GM23338 (cell line): ENCODE results near the gene HOXD4. TPM values are rescaled to one million over a fixed set of nuclear protein-coding genes. Genes with fewer than 3 reads are reported as not detected.

Experiments used
- ATAC-seq: fragments of 200-7000 bp; cut with Tn5 transposase; 3 replicates; pipeline ENCODE4 v1.9.1; 2020
- DNase-seq: peaks from one replicate; pipeline ENCODE4 v3.0.0-alpha.2; 2015; ENCODE audit warnings: low spot score
- H2AFZ ChIP-seq: fragments of 200-600 bp; sonication (generic); 2 replicates; pipeline ENCODE4 v1.8.0; 2016; ENCODE audit warnings: antibody characterized with exemption, mild to moderate bottlenecking, moderate library complexity
- H3F3A ChIP-seq: fragments of 200-600 bp; sonication (generic); replicated peaks from 2 replicates; pipeline ENCODE4 v1.8.0; 2017; ENCODE audit warnings: antibody characterized with exemption, mixed run types, low read depth
- H3K27ac ChIP-seq: fragments of 200-600 bp; sonication (generic); 2 replicates; pipeline ENCODE4 v1.6.1; 2016; ENCODE audit warnings: low read depth
- H3K27me3 ChIP-seq: fragments of 200-600 bp; sonication (generic); 2 replicates; pipeline ENCODE4 v1.8.0; 2016; ENCODE audit warnings: mild to moderate bottlenecking, mixed run types, moderate library complexity; ENCODE audit not compliant: insufficient read depth
- H3K36me3 ChIP-seq: fragments of 200-600 bp; sonication (generic); 2 replicates; pipeline ENCODE4 v1.8.0; 2016; ENCODE audit warnings: mild to moderate bottlenecking; ENCODE audit not compliant: insufficient read depth
- H3K4me1 ChIP-seq: fragments of 200-600 bp; sonication (generic); 2 replicates; pipeline ENCODE4 v1.8.0; 2016; ENCODE audit warnings: mild to moderate bottlenecking, moderate library complexity; ENCODE audit not compliant: insufficient read depth
- H3K4me2 ChIP-seq: fragments of 200-600 bp; sonication (generic); 2 replicates; pipeline ENCODE4 v1.7.1; 2017; ENCODE audit warnings: mixed run types
- H3K4me3 ChIP-seq: fragments of 200-600 bp; sonication (generic); 2 replicates; pipeline ENCODE4 v1.6.1; 2016; ENCODE audit warnings: mixed run types
- H3K79me2 ChIP-seq: fragments of 200-600 bp; sonication (generic); replicated peaks from 2 replicates; pipeline ENCODE4 v1.8.0; 2017; ENCODE audit warnings: mild to moderate bottlenecking; ENCODE audit not compliant: insufficient read depth
- H3K9me2 ChIP-seq: fragments of 200-600 bp; sonication (generic); 2 replicates; pipeline ENCODE4 v1.8.0; 2017; ENCODE audit not compliant: insufficient read depth
- H4K20me1 ChIP-seq: fragments of 200-600 bp; sonication (generic); replicated peaks from 2 replicates; pipeline ENCODE4 v1.8.0; 2017; ENCODE audit warnings: mild to moderate bottlenecking; ENCODE audit not compliant: insufficient read depth
- H3K27ac Mint-ChIP-seq: 2 replicates; pipeline ENCODE4 v1.8.0; 2020; ENCODE audit warnings: inconsistent platforms, mild to moderate bottlenecking, moderate library complexity, mixed read lengths
- H3K27me3 Mint-ChIP-seq: 3 replicates; pipeline ENCODE4 v1.8.0; 2022; ENCODE audit warnings: low read depth, mild to moderate bottlenecking, moderate library complexity, mixed read lengths, inconsistent platforms; ENCODE audit not compliant: insufficient read depth, poor library complexity
- H3K36me3 Mint-ChIP-seq: 3 replicates; pipeline ENCODE4 v1.8.0; 2021; ENCODE audit warnings: low read depth, mild to moderate bottlenecking, inconsistent platforms, moderate library complexity, mixed read lengths
- H3K4me1 Mint-ChIP-seq: 3 replicates; pipeline ENCODE4 v1.8.0; 2020; ENCODE audit warnings: mild to moderate bottlenecking, inconsistent platforms, mixed read lengths
- H3K4me3 Mint-ChIP-seq: 3 replicates; pipeline ENCODE4 v1.8.0; 2021; ENCODE audit warnings: moderate library complexity, mild to moderate bottlenecking, inconsistent platforms, mixed read lengths
- H3K9me3 Mint-ChIP-seq: 3 replicates; pipeline ENCODE4 v1.8.0; 2020; ENCODE audit warnings: moderate library complexity, mild to moderate bottlenecking, inconsistent platforms, mixed read lengths
- CREB1 ChIP-seq: fragments of 250-450 bp; sonication (Bioruptor Pico); IDR thresholded peaks from 2 replicates; pipeline ENCODE4 v1.5.0; 2020; ENCODE audit warnings: low read depth, mild to moderate bottlenecking, moderate library complexity
- CTCF ChIP-seq, 2 experiments: fragments of 200-600 bp in 1 of 2; sonication (generic) in 1 of 2; conservative IDR thresholded peaks; 2 replicates each; pipeline versions ENCODE4 v1.5.1 to v1.6.1; 2016 to 2017; ENCODE audit warnings: antibody characterized with exemption in 2 of 2, low read depth in 2 of 2, mild to moderate bottlenecking in 2 of 2, moderate library complexity in 1 of 2
- ETS1 ChIP-seq: IDR thresholded peaks from 2 replicates; pipeline ENCODE4 v1.6.1; 2016; ENCODE audit warnings: antibody characterized with exemption
- EZH2 ChIP-seq: fragments of 200-600 bp; sonication (generic); IDR thresholded peaks from one replicate; pipeline ENCODE4 v1.8.0; 2017; ENCODE audit warnings: antibody characterized with exemption, mild to moderate bottlenecking, low read depth; ENCODE audit not compliant: unreplicated experiment
- JUNB ChIP-seq: IDR thresholded peaks from one replicate; pipeline ENCODE4 v1.6.1; 2016; ENCODE audit warnings: antibody characterized with exemption; ENCODE audit not compliant: unreplicated experiment
- NANOG ChIP-seq: IDR thresholded peaks from 2 replicates; pipeline ENCODE4 v1.6.1; 2016; ENCODE audit warnings: antibody characterized with exemption, borderline replicate concordance
- REST ChIP-seq: IDR thresholded peaks from one replicate; pipeline ENCODE4 v1.6.1; 2018; ENCODE audit warnings: antibody characterized with exemption; ENCODE audit not compliant: unreplicated experiment
- STAT1 ChIP-seq: IDR thresholded peaks from one replicate; pipeline ENCODE4 v1.6.1; 2016; ENCODE audit warnings: antibody characterized with exemption; ENCODE audit not compliant: unreplicated experiment
- ZNF114 ChIP-seq: fragments of 250-450 bp; sonication (Bioruptor Pico); IDR thresholded peaks from 2 replicates; pipeline ENCODE4 v1.5.0; 2020; ENCODE audit warnings: mild to moderate bottlenecking, moderate library complexity
- ZNF331 ChIP-seq: fragments of 250-450 bp; sonication (Bioruptor Pico); IDR thresholded peaks from 2 replicates; pipeline ENCODE4 v1.5.0; 2020; ENCODE audit warnings: low read depth, mild to moderate bottlenecking, moderate library complexity
- ZNF462 ChIP-seq: fragments of 250-450 bp; sonication (Bioruptor Pico); IDR thresholded peaks from 2 replicates; pipeline ENCODE4 v1.5.0; 2020; ENCODE audit warnings: mild to moderate bottlenecking, moderate library complexity
- polyA plus RNA-seq: library from polyadenylated mRNA; unstranded; fragments of >200 nt; fragmentation: Nextera tagmentation; extraction: Ambion mirVana; gene quantifications from 2 replicates; pipeline ENCODE4 v1.2.1, GENCODE V29; 2016
- total RNA-seq: library from RNA; depleted of rRNA; stranded (reverse); fragments of >200 nt; shearing (Covaris generic); gene quantifications from 2 replicates; pipeline ENCODE4 v1.2.3, GENCODE V29; 2014

HOXD4 gene
- total and polyA plus RNA-seq, 2 experiments from 2014 or later, result not detected

GRCh38 chr2:176167398-176167797 is 16.0 kb downstream of the HOXD4 start (continued):
- TF ChIP-seq ZNF462, result no peak

- no peaks in the 10 kb centered on the region; the same call in 1 of the 2 replicates for H3K36me3 ChIP-seq
- Mint-ChIP-seq H3K9me3 (peaks cover 2% of the 10 kb centered on the region; the same call in 1 of the 3 replicates), H3K4me1 (peaks cover 34% of the 10 kb centered on the region), H3K27ac (no peak overlapping the region), H3K4me3 (no peak overlapping the region), H3K36me3 (no peaks in the 10 kb centered on the region), H3K27me3 (peaks cover 100% of the 10 kb centered on the region)
- peaks cover 51% of the 10 kb centered on the region for H4K20me1 ChIP-seq
- H3K4me1 ChIP-seq, result peaks cover 33% of the 10 kb centered on the region
- DNase-seq, result no peak
- H3K27ac ChIP-seq, result no peak overlapping the region
- no peak overlapping the region for H2AFZ ChIP-seq
- no peak overlapping the region for H3K4me3 ChIP-seq
- H3K27me3 ChIP-seq, result peaks cover 100% of the 10 kb centered on the region
- no peak for ATAC-seq
- no peak overlapping the region for H3K4me2 ChIP-seq
- H3F3A ChIP-seq, result peaks cover 16% of the 10 kb centered on the region
- no peaks in the 10 kb centered on the region for H3K9me2 ChIP-seq
- H3K79me2 ChIP-seq, result no peaks in the 10 kb centered on the region
- TF ChIP-seq STAT1, result no peak
- TF ChIP-seq CREB1, result no peak
- TF ChIP-seq ZNF114 (CRISPR knock-in tag), result no peak
- TF ChIP-seq NANOG, result no peak
- no peak for TF ChIP-seq REST
- no peak for TF ChIP-seq ETS1
- no peak for TF ChIP-seq ZNF331 (CRISPR knock-in tag)
- no peak for TF ChIP-seq JUNB
- TF ChIP-seq EZH2, result no peak
- no peak for TF ChIP-seq CTCF (conservative IDR thresholded peaks at IDR 0.05; ENCODE audit: low read depth in 2 of 2)
Measured at GRCh38 chr2:176169181-176169580, 17.8 kb downstream of the HOXD4 start.
